Lung (tissue), 12 donors: Measurements from ENCODE around the gene KCND3. TPM values are rescaled to one million over a fixed set of nuclear protein-coding genes. Genes with fewer than 3 reads are reported as not detected.

Source experiments
- ATAC-seq: fragments of 200-7000 bp; cut with Tn5 transposase; one replicate; pipeline ENCODE4 v1.9.1; 2020; ENCODE audit warnings: moderate number of reproducible peaks; ENCODE audit not compliant: insufficient read depth, low FRiP score
- DNase-seq, 3 donors: peaks; one replicate each; pipeline ENCODE4 v3.0.0-alpha.2; 2013 to 2017
- H3K27ac ChIP-seq, 2 donors: one replicate each; pipeline ENCODE4 v1.5.1; 2013; ENCODE audit warnings: mild to moderate bottlenecking in 2 of 2, moderate library complexity in 2 of 2, control low read depth in 1 of 2, inconsistent platforms in 1 of 2, low read depth in 1 of 2, low read length in 1 of 2
- H3K27me3 ChIP-seq, 3 donors: one replicate each; pipeline ENCODE4 v1.5.1; 2013; ENCODE audit warnings: low read length in 2 of 3; ENCODE audit not compliant: control insufficient read depth in 3 of 3, insufficient read depth in 3 of 3
- H3K36me3 ChIP-seq, 4 donors: one replicate each; pipeline ENCODE4 v1.5.1; 2013; ENCODE audit warnings: low read length in 4 of 4, mild to moderate bottlenecking in 1 of 4, moderate library complexity in 1 of 4; ENCODE audit not compliant: control insufficient read depth in 4 of 4, insufficient read depth in 4 of 4
- H3K4me1 ChIP-seq, 5 donors: one replicate each; pipeline ENCODE4 v1.5.1; 2013; ENCODE audit warnings: low read length in 5 of 5, mild to moderate bottlenecking in 2 of 5, moderate library complexity in 1 of 5; ENCODE audit not compliant: control insufficient read depth in 5 of 5, insufficient read depth in 5 of 5
- H3K4me3 ChIP-seq: one replicate; pipeline ENCODE4 v1.5.1; 2013; ENCODE audit warnings: mild to moderate bottlenecking, control low read depth, moderate library complexity
- H3K9ac ChIP-seq, 2 donors: one replicate each; pipeline ENCODE4 v1.5.1; 2013; ENCODE audit warnings: low read length in 2 of 2, control low read depth in 1 of 2; ENCODE audit not compliant: insufficient read depth in 1 of 2
- H3K9me3 ChIP-seq, 4 donors: one replicate each; pipeline ENCODE4 v1.5.1; 2013; ENCODE audit warnings: low read length in 3 of 4, mild to moderate bottlenecking in 1 of 4, moderate library complexity in 1 of 4; ENCODE audit not compliant: control insufficient read depth in 4 of 4, insufficient read depth in 3 of 4
- CTCF ChIP-seq: IDR thresholded peaks from 2 replicates; pipeline ENCODE4 v1.5.1; 2012; ENCODE audit warnings: mild to moderate bottlenecking; ENCODE audit errors: control extremely low read depth, extremely low read depth
- WGBS, 2 donors: extraction: QIAGEN DNeasy Blood & Tissue Kit; methylation state at CpG; one replicate each; pipeline ENCODE4 v1.1.7; 2013; 5-methylcytosine and 5-hydroxymethylcytosine counted together
- polyA plus RNA-seq, 2 donors: library from polyadenylated mRNA; stranded (reverse); fragments of 200-250 nt; gene quantifications; one replicate each; pipeline ENCODE4 v1.2.1, GENCODE V29; 2013
- total RNA-seq, 2 donors: library from RNA; depleted of rRNA in 1 of 2; stranded (reverse); fragments of >200 nt in 1 of 2; gene quantifications; one replicate each; pipeline ENCODE4 v1.2.1, GENCODE V29; 2014 to 2021
- donor health status: control.
- donor health status: control.
- donor health status: Bipolar disorder and iron deficiency.
- donor health status: healthy.
- donor health status: DM: yes; HTN: yes; CAD: no.

KCND3 gene
- total and polyA plus RNA-seq, 4 donors, result 1.3 to 12.1 (median 4.9) TPM

DNA sequence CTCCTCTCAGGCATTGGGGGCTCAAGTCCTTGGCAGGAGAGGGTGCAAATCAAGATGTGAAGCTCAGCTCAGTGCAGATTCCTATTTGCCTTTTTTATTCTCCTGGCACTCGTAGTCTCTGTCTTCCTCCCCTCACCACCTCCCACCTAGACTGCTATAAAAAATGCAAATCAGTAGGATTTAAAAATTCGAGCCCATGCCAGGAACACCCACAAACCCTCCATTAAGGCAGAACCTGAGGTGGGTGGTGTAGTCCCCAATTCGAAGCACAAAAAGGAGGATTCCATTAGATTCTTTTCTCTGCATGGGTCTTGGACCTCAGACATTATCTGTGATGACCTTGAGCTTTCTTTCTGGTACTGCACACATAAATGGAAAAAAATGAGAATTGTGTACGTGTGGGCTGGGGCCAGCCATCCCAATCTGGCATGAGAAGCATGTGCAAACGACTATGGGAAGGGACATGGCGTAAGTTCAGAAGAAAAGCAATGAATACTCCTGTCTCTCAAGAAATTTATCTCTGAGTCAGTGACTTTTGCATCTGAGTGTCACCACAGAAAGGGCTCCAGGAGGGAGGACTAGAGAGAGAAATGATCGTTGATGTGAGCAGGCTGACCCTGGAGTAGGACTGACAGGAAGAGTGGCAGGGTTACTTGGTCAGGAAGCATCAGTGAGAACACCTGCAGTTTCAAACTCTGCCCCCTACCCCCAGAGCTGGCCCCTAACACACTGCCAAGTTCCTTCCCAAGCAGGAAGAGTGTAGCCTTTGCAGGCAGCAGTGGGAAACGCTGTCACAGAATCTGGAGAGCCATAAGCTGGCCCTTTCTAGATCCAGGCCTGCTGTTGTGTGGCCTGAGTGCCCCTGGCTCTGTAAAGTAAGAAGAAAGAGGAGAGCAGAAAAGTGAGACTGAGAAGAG is 252.0 kb downstream of the KCND3 start:
- Histone ChIP-seq H3K36me3 (no peaks in the 10 kb centered on the region), H3K4me1 (peaks cover 11 to 77% (median 30%) of the 10 kb centered on the region in 5 donors), H3K9me3 (no peaks in the 10 kb centered on the region), H3K27me3 (peaks cover 0 to 18% (median 8%) of the 10 kb centered on the region in 3 donors), H3K27ac (peak overlapping the region; percentile 93 to 96), H3K9ac (no peak overlapping the region), H3K4me3 (peak overlapping the region; percentile 22)
- DNase-seq (peak in 1 of 3 donors; percentile 53), ATAC-seq (no peak)
- WGBS, 2 donors, result 54 to 61% methylated on average over 8 of the region's 8 CpGs
- no peak for TF ChIP-seq CTCF

GRCh38 chr1:111736548-111737215 is 252.8 kb downstream of the KCND3 start:
- H3K9me3 ChIP-seq, result no peaks in the 10 kb centered on the region
- WGBS, 2 donors, result 55 to 63% methylated on average over 4 of the region's 4 CpGs
- H3K4me1 ChIP-seq, result peaks cover 11 to 77% (median 30%) of the 10 kb centered on the region in 5 donors
- H3K27ac ChIP-seq, result peak overlapping the region in 1 of 2 donors; percentile 96
- DNase-seq (peak; percentile 90 to 93 (median 92)), ATAC-seq (no peak)
- TF ChIP-seq CTCF, result no peak
- no peak overlapping the region for H3K9ac ChIP-seq
- peaks cover 0 to 18% (median 3%) of the 10 kb centered on the region in 3 donors for H3K27me3 ChIP-seq
- no peaks in the 10 kb centered on the region for H3K36me3 ChIP-seq
- no peak overlapping the region for H3K4me3 ChIP-seq

DNA sequence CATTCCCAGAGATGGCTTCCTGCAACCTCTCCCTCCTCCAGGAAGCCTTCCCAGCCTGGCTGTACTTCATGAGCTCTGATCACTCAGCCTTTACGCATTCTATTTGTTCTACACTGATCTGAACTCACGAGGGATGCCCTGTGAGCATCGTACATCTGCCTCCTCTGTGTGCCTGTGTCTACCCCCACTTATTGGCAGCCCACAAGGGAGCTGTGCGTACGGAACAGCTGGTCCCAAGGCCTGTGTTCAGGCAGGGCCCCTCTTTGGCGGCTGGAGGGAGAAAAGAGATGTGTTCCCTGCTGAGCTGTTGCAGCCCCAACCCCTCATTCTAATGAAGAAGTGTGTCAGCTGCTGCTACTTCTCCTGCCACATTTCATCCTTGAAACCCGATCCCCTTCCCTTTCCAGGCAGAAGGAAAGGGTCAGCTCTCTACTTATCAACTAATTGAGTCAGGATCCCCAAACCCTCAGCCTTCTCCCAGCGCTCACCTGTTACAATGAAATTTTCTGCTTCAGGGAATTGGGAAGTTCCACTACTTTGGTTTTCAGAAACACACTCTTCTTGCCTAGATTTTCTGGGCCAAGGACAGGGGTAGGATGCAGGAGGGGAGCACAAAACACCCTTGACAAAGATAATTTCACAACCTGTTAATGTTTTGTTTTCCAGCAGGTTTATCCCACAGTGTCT is 253.5 kb downstream of the KCND3 start:
- Histone ChIP-seq H3K9me3 (no peaks in the 10 kb centered on the region), H3K9ac (no peak overlapping the region), H3K27me3 (peaks cover 0 to 12% (median 1%) of the 10 kb centered on the region in 3 donors), H3K4me1 (peaks cover 11 to 77% (median 30%) of the 10 kb centered on the region in 5 donors), H3K27ac (peak overlapping the region in 1 of 2 donors; percentile 6), H3K36me3 (no peaks in the 10 kb centered on the region), H3K4me3 (no peak overlapping the region)
- no peak for TF ChIP-seq CTCF
- DNase-seq, result peak; percentile 85 to 92 (median 89)
- WGBS, 2 donors, result 81 to 84% methylated on average over 8 of the region's 8 CpGs
- ATAC-seq, result no peak
